PFSK-1 (cell line): Measurements from ENCODE around the gene LRPAP1.

ENCODE experiments used
- FOXP2 ChIP-seq: optimal IDR thresholded peaks from 2 replicates; pipeline ENCODE3; 2011; ENCODE audit warnings: borderline replicate concordance, control low read depth, inconsistent platforms; ENCODE audit not compliant: insufficient read depth; ENCODE audit errors: extremely low read length, extremely low read depth
- POLR2AphosphoS5 ChIP-seq: IDR thresholded peaks from 2 replicates; pipeline ENCODE4 v1.6.1; 2012; ENCODE audit warnings: low read depth, mild to moderate bottlenecking, control low read depth, low read length, moderate library complexity
- REST ChIP-seq, 2 experiments: IDR thresholded peaks; 2 replicates each; pipeline versions ENCODE4 v1.6.1 to v1.8.0; 2011 to 2012; ENCODE audit warnings: low read depth in 2 of 2, low read length in 2 of 2, control low read depth in 1 of 2, inconsistent platforms in 1 of 2, mild to moderate bottlenecking in 1 of 2, moderate library complexity in 1 of 2; ENCODE audit not compliant: insufficient read depth in 1 of 2
- SIN3A ChIP-seq: IDR thresholded peaks from 2 replicates; pipeline ENCODE4 v1.6.1; 2012; ENCODE audit warnings: mild to moderate bottlenecking, low read length, moderate library complexity, borderline replicate concordance; ENCODE audit not compliant: insufficient read depth
- TAF1 ChIP-seq: IDR thresholded peaks from 2 replicates; pipeline ENCODE4 v1.6.1; 2012; ENCODE audit warnings: low read length, control low read depth, borderline replicate concordance; ENCODE audit not compliant: insufficient read depth

LRPAP1 gene

GRCh38 chr4:3472411-3473141, 59.6 kb downstream of the LRPAP1 start:
- TF ChIP-seq TAF1 (no peak), SIN3A (no peak), REST (IDR thresholded peaks at IDR 0.05; ENCODE audit: insufficient read depth in 1 of 2, low read depth in 2 of 2, low read length in 2 of 2) (no peak), FOXP2 (no peak), POLR2AphosphoS5 (no peak)

- TF ChIP-seq TAF1: no peak
- no peak for TF ChIP-seq SIN3A
- TF ChIP-seq FOXP2: no peak
- TF ChIP-seq REST (IDR thresholded peaks at IDR 0.05; ENCODE audit: insufficient read depth in 1 of 2, low read depth in 2 of 2, low read length in 2 of 2): no peak
- TF ChIP-seq POLR2AphosphoS5: no peak
Observed at GRCh38 chr4:3471886-3472285, 60.3 kb downstream of the LRPAP1 start.

GRCh38 chr4:3471098-3471760, 61.0 kb downstream of the LRPAP1 start:
- TF ChIP-seq FOXP2 (no peak), REST (IDR thresholded peaks at IDR 0.05; ENCODE audit: insufficient read depth in 1 of 2, low read depth in 2 of 2, low read length in 2 of 2) (no peak), TAF1 (no peak), SIN3A (no peak)

- TF ChIP-seq TAF1 (no peak), REST (IDR thresholded peaks at IDR 0.05; ENCODE audit: insufficient read depth in 1 of 2, low read depth in 2 of 2, low read length in 2 of 2) (no peak), SIN3A (no peak)
Observed at GRCh38 chr4:3470244-3471097, 61.8 kb downstream of the LRPAP1 start.
